LNCAP (cell line): ENCODE measurements around the gene REV3L.

Experiments
- CTCF ChIP-seq: fragments of 450-650 bp; IDR thresholded peaks from 2 replicates; pipeline ENCODE4 v1.5.1; 2017; ENCODE audit warnings: mild to moderate bottlenecking

Gene REV3L

DNA sequence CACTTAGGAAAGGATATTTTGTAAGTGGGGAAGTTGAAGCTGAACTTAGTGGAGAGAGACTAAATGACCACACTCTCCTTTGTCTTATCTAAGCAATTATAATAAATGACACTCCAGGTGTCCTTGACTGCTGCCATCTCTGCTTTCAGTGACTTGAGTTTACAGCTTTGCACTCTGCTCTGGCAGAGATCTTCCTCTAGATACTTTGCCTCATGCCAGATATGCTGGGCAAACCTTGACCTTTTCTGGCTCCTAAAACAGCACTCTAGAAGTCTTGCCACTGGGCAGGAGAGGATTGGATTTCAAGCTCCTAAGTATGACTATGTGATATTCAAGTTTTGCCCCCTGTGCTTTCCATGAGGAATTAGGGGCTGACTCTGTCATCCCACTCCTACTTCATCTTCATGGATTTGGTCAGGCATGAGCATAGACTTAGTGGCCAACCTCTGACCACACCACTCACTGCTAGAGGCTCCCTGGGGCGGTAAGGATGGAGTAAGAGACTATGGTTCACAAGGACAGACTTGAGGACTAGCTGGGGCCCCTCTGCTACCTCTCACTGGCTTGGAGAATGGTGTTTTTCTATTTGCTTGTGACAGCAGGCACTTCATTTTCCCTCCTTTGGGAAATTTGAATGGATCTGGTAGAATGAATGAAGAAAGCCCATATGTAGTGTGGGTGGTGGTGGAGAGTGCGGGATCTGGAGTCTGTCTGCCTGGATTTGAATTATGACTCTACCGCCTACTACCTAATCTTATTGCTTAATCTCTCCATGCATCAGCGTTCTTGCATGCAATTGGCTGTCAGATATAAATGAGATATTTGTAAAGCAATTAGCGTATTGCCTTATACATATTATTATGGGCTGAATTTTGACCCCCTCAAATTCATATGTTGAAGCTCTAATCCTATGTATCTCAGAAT is 191.4 kb downstream of the REV3L start:
- TF ChIP-seq CTCF, result no peak

DNA sequence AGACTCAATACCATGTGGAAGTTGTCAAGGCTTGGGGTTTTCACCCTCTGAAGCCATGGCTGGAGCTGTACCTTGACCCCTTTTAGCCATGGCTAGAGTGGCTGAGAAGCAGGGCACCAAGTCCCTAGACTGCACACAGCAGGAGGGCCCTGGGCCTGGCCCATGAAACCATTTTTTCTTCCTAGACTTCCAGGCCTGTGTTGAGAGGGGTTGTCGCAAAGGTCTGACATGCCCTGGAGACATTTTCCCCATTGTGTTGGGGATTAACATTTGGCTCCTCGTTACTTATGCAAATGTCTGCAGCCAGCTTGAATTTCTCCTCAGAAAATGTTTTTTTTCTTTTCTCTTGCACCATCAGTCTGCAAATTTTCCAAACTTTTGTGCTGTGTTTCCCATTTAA is 199.3 kb downstream of the REV3L start:
- TF ChIP-seq CTCF, result no peak

- no peak for TF ChIP-seq CTCF
Measured at GRCh38 chr6:111282515-111282914, 200.5 kb downstream of the REV3L start.

GRCh38 chr6:111280445-111280955 is 202.5 kb downstream of the REV3L start:
- TF ChIP-seq CTCF, result no peak

DNA sequence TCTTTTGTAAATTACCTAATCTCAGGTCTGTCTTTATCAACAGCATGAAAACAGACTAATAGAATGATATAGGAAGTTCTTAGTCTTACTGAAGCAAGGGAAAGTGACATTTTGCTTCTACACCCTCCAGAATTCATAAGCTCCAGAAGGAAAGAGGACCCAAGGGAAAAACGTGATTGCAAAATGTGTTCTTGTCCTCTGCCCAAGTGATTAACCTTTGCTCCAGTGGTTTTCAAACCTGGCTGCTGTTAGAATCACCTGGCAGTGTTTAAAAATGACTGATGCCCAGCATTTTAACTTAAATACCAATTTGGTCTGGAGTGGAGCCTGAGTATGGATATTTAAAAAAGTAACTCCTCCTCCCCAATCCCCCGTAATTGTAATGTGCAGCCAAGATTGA is 204.3 kb downstream of the REV3L start:
- TF ChIP-seq CTCF, result no peak

DNA sequence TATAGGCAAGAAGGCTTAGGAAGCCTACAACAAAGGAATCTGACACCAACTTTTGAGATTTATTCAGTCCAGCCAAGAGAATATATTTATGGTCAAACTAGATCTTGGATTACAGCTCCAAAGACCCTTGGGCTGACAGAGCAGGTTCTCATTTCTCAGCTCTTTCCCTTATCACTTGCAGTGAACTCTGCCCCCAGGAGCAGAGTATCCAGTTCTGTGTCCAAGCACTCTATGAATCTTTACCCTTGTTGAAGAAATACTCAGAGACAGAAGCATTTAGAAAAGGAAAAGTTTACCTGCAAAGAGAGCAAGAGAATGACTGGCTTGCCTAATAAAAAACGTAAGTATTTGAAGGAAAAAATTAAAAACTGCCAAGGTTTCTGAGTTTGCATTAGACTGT is 205.2 kb downstream of the REV3L start:
- no peak for TF ChIP-seq CTCF

DNA sequence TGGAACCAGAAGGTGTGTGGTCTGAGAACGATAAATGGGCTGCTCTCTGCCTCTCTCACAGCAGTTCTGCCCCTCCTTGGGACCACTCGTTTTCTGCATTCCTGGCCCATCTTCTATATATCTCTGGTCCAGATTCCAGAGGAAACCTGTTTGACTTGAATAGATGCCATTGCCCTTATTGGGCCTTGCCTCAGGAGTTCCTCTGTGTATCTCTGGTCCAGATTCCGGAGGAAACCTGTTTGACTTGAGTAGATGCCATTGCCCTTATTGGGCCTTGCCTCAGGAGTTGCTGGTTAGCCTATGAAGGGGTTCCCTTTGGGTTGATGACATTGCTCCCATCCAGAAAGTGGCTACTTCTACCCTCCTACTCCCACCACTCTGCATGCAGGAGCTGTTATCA is 206.3 kb downstream of the REV3L start:
- TF ChIP-seq CTCF, result no peak
